ENCODE measurements around the gene ALDOC. TPM values are rescaled to one million over a fixed set of nuclear protein-coding genes. Genes with fewer than 3 reads are reported as not detected.

Gene ALDOC
- total RNA-seq, 1 donor from 2014 or later, result 70.2 TPM

- no peak overlapping the region for H3K27ac Mint-ChIP-seq
- peaks cover 4% of the 10 kb centered on the region for H3K36me3 Mint-ChIP-seq (ENCODE audit: low read depth)
- H3K9me3 Mint-ChIP-seq, result no peaks in the 10 kb centered on the region
Observed at GRCh38 chr17:28541439-28541838, 35.3 kb downstream of the ALDOC start.

GRCh38 chr17:28540231-28540630 lies 36.5 kb downstream of the ALDOC start:
- Mint-ChIP-seq H3K36me3 (ENCODE audit: low read depth) (no peaks in the 10 kb centered on the region), H3K4me3 (no peak overlapping the region), H3K27me3 (no peaks in the 10 kb centered on the region), H3K4me1 (no peaks in the 10 kb centered on the region), H3K27ac (no peak overlapping the region), H3K9me3 (no peaks in the 10 kb centered on the region)
- no peak for DNase-seq
- intact Hi-C loops (cut with micrococcal nuclease), result loop anchor here (1.0 kb wide), 1 partner anchor 46 kb away; no protein-coding TSS in a partner anchor

More at GRCh38 chr17:28541439-28541838, 35.3 kb downstream of the ALDOC start:
- Mint-ChIP-seq H3K4me3 (no peak overlapping the region), H3K4me1 (peaks cover 2% of the 10 kb centered on the region), H3K27me3 (no peaks in the 10 kb centered on the region)
- no peak for DNase-seq
- intact Hi-C loops (cut with micrococcal nuclease), result no loop called here

- no peaks in the 10 kb centered on the region for H3K36me3 Mint-ChIP-seq (ENCODE audit: low read depth)
- H3K9me3 Mint-ChIP-seq, result no peaks in the 10 kb centered on the region
- intact Hi-C loops (cut with micrococcal nuclease), result no loop called here
- DNase-seq, result no peak
- no peak overlapping the region for H3K27ac Mint-ChIP-seq
- no peak overlapping the region for H3K4me3 Mint-ChIP-seq
- no peaks in the 10 kb centered on the region for H3K27me3 Mint-ChIP-seq
- no peaks in the 10 kb centered on the region for H3K4me1 Mint-ChIP-seq
Observed at GRCh38 chr17:28538296-28538895, 38.3 kb downstream of the ALDOC start.

- no peak overlapping the region for H3K4me3 Mint-ChIP-seq
- DNase-seq, result no peak
- no peaks in the 10 kb centered on the region for H3K4me1 Mint-ChIP-seq
- intact Hi-C loops (cut with micrococcal nuclease), result no loop called here
- no peaks in the 10 kb centered on the region for H3K9me3 Mint-ChIP-seq
- no peaks in the 10 kb centered on the region for H3K36me3 Mint-ChIP-seq (ENCODE audit: low read depth)
- no peak overlapping the region for H3K27ac Mint-ChIP-seq
- no peaks in the 10 kb centered on the region for H3K27me3 Mint-ChIP-seq
Observed at GRCh38 chr17:28537219-28537610, 39.5 kb downstream of the ALDOC start.

GRCh38 chr17:28536532-28537218 lies 40.0 kb downstream of the ALDOC start:
- DNase-seq, result no peak
- Mint-ChIP-seq H3K27me3 (peaks cover under 1% of the 10 kb centered on the region), H3K36me3 (ENCODE audit: low read depth) (no peaks in the 10 kb centered on the region), H3K4me3 (no peak overlapping the region), H3K4me1 (no peaks in the 10 kb centered on the region), H3K9me3 (no peaks in the 10 kb centered on the region), H3K27ac (no peak overlapping the region)
- intact Hi-C loops (cut with micrococcal nuclease), result no loop called here

GRCh38 chr17:28534740-28535375 lies 41.8 kb downstream of the ALDOC start:
- DNase-seq, result no peak
- no peak overlapping the region for H3K4me3 Mint-ChIP-seq
- no peaks in the 10 kb centered on the region for H3K9me3 Mint-ChIP-seq
- no peaks in the 10 kb centered on the region for H3K4me1 Mint-ChIP-seq
- H3K27ac Mint-ChIP-seq, result no peak overlapping the region
- H3K27me3 Mint-ChIP-seq, result peaks cover 3% of the 10 kb centered on the region
- intact Hi-C loops (cut with micrococcal nuclease), result no loop called here
- no peaks in the 10 kb centered on the region for H3K36me3 Mint-ChIP-seq (ENCODE audit: low read depth)

- peaks cover 3% of the 10 kb centered on the region for H3K27me3 Mint-ChIP-seq
- no peaks in the 10 kb centered on the region for H3K36me3 Mint-ChIP-seq (ENCODE audit: low read depth)
- intact Hi-C loops (cut with micrococcal nuclease), result no loop called here
- no peak overlapping the region for H3K4me3 Mint-ChIP-seq
- H3K9me3 Mint-ChIP-seq, result no peaks in the 10 kb centered on the region
- H3K4me1 Mint-ChIP-seq, result no peaks in the 10 kb centered on the region
- no peak for DNase-seq
- H3K27ac Mint-ChIP-seq, result no peak overlapping the region
Observed at GRCh38 chr17:28533091-28533807, 43.4 kb downstream of the ALDOC start.

GRCh38 chr17:28532050-28532960 lies 44.4 kb downstream of the ALDOC start:
- H3K4me3 Mint-ChIP-seq, result no peak overlapping the region
- no peaks in the 10 kb centered on the region for H3K9me3 Mint-ChIP-seq
- no peak overlapping the region for H3K27ac Mint-ChIP-seq
- intact Hi-C loops (cut with micrococcal nuclease), result no loop called here
- H3K36me3 Mint-ChIP-seq (ENCODE audit: low read depth), result no peaks in the 10 kb centered on the region
- no peaks in the 10 kb centered on the region for H3K4me1 Mint-ChIP-seq
- H3K27me3 Mint-ChIP-seq, result peaks cover 3% of the 10 kb centered on the region
- no peak for DNase-seq

GRCh38 chr17:28530926-28531325 lies 45.8 kb downstream of the ALDOC start:
- DNase-seq, result no peak
- Mint-ChIP-seq H3K4me3 (no peak overlapping the region), H3K4me1 (no peaks in the 10 kb centered on the region), H3K27me3 (peaks cover 3% of the 10 kb centered on the region), H3K27ac (no peak overlapping the region), H3K9me3 (no peaks in the 10 kb centered on the region), H3K36me3 (ENCODE audit: low read depth) (no peaks in the 10 kb centered on the region)
- intact Hi-C loops (cut with micrococcal nuclease), result no loop called here

- Mint-ChIP-seq H3K27me3 (peaks cover 3% of the 10 kb centered on the region), H3K4me1 (no peaks in the 10 kb centered on the region), H3K4me3 (no peak overlapping the region), H3K36me3 (ENCODE audit: low read depth) (no peaks in the 10 kb centered on the region), H3K9me3 (no peaks in the 10 kb centered on the region), H3K27ac (no peak overlapping the region)
- intact Hi-C loops (cut with micrococcal nuclease), result no loop called here
- DNase-seq, result no peak
Observed at GRCh38 chr17:28530250-28530649, 46.4 kb downstream of the ALDOC start.

GRCh38 chr17:28529013-28529400 lies 47.7 kb downstream of the ALDOC start:
- no peak for DNase-seq
- Mint-ChIP-seq H3K27me3 (peaks cover 3% of the 10 kb centered on the region), H3K36me3 (ENCODE audit: low read depth) (no peaks in the 10 kb centered on the region), H3K9me3 (no peaks in the 10 kb centered on the region), H3K4me3 (no peak overlapping the region), H3K4me1 (no peaks in the 10 kb centered on the region), H3K27ac (no peak overlapping the region)
- intact Hi-C loops (cut with micrococcal nuclease), result no loop called here

- no peaks in the 10 kb centered on the region for H3K9me3 Mint-ChIP-seq
- H3K27ac Mint-ChIP-seq, result no peak overlapping the region
- peaks cover 3% of the 10 kb centered on the region for H3K27me3 Mint-ChIP-seq
- DNase-seq, result no peak
- H3K4me1 Mint-ChIP-seq, result no peaks in the 10 kb centered on the region
- intact Hi-C loops (cut with micrococcal nuclease), result no loop called here
- no peak overlapping the region for H3K4me3 Mint-ChIP-seq
- no peaks in the 10 kb centered on the region for H3K36me3 Mint-ChIP-seq (ENCODE audit: low read depth)
Observed at GRCh38 chr17:28528327-28529012, 48.2 kb downstream of the ALDOC start.

- DNase-seq, result no peak
- H3K4me3 Mint-ChIP-seq, result no peak overlapping the region
- no peaks in the 10 kb centered on the region for H3K36me3 Mint-ChIP-seq (ENCODE audit: low read depth)
- no peaks in the 10 kb centered on the region for H3K4me1 Mint-ChIP-seq
- peaks cover 3% of the 10 kb centered on the region for H3K27me3 Mint-ChIP-seq
- no peak overlapping the region for H3K27ac Mint-ChIP-seq
- intact Hi-C loops (cut with micrococcal nuclease), result no loop called here
- H3K9me3 Mint-ChIP-seq, result no peaks in the 10 kb centered on the region
Observed at GRCh38 chr17:28527859-28528258, 48.8 kb downstream of the ALDOC start.
